ENCODE measurements around the gene ADRA2C.

GRCh38 chr4:3774253-3774883, 8.2 kb downstream of the ADRA2C start:
- TF ChIP-seq MXI1 (conservative IDR thresholded peaks at IDR 0.05; ENCODE audit: poor library complexity, severe bottlenecking) (no peak), CTCF (IDR thresholded peaks at IDR 0.05; ENCODE audit: poor library complexity, severe bottlenecking) (no peak), POLR2AphosphoS5 (IDR thresholded peaks at IDR 0.05) (no peak)

All from neural cell (in vitro differentiated cells).